ENCODE measurements around the gene PCNX4.

Gene PCNX4

DNA sequence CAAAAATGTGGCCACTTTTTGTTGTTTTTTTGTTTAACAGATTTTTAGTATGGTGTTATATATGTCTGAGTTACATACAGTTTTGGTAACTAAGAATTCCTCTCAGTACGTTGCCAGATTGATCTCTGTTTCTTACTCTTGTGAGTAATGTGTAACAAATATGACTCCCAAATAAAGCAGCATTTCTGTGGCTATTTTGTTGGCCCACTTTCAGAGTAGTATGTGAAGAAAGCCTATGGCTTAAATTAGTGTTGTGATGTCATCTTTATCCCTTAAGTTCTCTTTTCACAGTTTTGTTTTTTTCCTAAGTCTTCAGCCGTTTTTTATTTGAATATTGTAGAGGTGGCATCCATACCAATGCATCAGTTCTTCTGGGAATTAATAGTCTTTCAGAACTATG lies 10.7 kb downstream of the PCNX4 start:
- DNase-seq (ENCODE audit: low read depth): no peak

DNA sequence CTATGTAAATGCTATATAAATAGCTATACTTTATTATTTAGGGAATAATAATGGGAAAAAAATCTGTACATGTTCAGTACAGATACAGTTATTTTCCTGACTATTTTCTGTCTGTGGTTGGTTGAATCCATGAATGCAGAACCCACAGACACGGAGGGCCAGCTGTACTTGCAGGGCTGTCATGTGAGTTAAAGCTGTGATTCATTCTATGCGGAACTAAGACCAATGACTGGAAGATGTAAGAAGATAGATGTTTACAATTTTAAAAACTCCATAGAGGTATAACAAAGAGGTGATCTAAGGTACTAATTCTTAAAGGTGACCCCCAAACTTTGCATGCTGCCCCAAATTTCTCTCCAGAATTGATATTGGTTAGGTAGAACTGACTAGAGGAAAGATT lies 14.6 kb downstream of the PCNX4 start:
- DNase-seq (ENCODE audit: low read depth): no peak

DNA sequence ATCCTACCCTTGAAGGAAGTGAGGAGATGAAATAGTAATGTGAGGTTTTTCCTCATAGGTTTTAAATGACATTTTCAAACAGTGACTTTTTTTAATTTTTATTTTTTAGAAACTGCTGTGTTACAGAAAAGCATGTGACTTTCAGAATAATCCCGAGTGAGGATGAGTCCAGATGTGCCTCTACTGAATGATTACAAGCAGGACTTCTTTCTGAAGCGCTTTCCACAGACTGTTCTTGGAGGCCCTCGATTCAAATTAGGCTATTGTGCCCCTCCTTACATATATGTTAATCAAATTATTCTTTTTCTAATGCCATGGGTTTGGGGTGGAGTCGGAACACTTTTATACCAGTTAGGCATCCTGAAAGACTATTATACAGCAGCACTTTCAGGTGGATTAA lies 15.8 kb downstream of the PCNX4 start:
- no peak for DNase-seq (ENCODE audit: low read depth)

DNA sequence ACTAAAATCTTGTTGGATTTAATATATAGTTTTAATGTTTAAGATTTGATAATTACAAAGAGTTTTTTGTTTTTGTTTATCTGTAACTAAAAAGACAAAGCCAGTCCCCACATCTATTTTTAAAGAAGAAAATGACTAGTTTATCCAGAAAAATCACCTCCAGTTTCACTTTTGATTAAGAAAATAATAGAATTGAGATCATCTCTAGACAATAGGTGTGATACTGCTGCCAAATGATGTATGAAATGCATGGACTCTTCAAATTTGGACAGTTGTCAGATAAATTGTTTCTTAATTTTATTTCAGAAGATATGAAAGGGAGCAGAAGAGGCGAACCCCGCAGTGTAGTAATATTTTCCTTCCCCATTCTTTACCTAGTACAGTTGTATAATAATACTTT lies 20.0 kb downstream of the PCNX4 start:
- no peak for DNase-seq (ENCODE audit: low read depth)

DNA sequence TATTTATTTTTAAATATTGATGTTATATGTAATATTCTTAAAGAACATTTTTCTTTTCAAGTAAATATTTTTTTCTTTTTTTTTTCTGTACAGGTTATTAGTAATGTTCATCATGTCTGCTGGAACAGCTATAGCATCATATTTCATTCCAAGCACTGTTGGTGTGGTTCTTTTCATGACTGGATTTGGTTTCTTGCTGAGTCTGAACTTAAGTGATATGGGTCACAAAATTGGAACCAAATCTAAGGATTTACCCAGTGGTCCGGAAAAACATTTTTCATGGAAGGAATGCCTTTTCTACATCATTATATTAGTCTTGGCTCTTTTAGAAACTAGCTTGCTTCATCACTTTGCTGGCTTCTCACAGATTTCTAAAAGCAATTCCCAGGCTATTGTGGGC lies 23.2 kb downstream of the PCNX4 start:
- no peak for DNase-seq (ENCODE audit: low read depth)

DNA sequence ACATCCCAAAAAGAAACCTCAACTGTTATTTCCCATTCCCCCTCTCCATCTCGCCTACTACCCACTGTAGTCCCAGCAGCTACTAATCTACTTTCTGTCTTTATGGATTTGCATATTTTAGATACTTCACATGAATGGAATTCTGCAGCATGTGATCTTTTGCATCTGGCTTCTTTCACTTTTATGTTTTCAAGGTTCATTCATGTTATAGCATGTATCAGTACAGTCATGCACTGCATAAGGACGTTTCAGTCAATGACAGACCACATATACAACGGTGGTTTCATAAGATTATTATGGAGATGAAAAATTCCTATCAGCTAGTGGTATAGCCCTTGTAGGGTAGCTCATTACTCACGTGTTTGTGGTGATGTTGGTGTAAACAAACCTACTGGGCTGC lies 24.5 kb downstream of the PCNX4 start:
- DNase-seq (ENCODE audit: low read depth): no peak

DNA sequence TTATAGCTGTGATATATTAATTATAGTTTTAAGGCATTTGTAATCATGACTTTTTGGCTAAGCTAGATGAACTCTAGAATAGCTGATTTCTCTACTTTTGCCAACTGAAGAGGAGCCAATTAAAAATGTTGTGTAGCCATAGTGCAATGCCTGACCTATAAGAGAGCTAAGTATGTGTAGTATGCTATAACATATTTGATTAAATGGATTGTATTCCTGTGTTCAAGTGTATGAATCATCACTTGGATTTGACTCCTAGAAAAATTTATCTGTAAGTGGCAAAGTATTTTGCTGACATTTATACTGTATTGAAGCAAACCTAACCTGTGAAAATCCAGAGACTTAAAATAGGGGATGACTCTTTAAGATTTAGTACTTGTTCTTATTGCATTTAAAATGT lies 34.2 kb downstream of the PCNX4 start:
- DNase-seq (ENCODE audit: low read depth): no peak

DNA sequence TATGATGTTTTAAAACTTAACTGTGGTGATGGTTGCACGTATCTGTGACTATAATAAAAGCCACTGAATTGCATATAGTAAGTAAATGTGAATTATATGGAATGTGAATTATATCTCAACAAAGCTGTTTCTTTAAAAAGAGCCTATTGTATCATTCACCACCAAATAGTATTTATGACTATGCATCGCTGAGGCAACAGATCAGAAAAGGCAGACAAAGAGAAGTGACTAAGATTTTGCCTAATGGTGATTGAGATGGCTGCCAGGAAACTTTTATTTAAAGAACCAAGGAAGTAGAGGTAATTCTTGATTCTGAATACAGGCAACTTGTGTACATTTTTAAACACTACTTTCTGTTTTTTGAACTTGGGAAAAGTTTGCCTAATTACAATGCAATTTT lies 41.8 kb downstream of the PCNX4 start:
- no peak for DNase-seq (ENCODE audit: low read depth)

DNA sequence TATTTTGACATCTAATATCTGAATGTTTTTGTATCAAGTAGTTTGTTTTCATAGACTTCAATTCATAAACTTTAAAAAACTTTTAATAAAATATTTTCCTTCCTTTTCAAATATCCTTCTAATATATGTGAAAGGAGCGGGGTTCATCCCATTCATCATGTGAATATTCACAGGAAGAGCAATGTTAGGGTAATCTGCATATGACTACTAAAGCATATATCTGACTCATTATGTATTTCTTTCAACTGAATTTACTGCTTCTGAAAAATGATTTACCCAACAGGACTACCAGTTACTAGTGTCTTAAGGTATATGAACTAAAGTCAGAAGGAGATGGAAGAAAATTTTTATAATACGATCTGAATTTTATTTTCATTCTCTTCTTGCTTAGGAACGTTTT lies 43.0 kb downstream of the PCNX4 start:
- no peak for DNase-seq (ENCODE audit: low read depth)

DNA sequence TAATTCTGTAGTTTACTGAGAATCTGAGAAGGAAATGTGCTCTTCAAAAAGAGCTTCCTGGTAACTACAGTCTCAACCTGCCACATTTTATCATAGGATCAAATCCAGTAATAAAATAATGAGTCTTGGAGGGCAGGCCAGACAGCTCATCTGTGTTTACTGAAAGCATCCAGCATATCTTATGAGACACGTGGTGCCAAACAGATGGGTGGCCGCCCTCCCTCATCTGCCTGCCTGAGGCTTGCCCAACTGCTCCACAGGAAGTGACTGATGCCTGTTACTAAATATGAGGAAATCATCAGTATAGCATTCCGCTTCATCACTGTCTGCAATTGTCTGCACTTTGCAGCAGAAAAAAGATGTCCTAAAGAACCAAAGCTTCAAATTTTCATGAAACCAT lies 60.0 kb downstream of the PCNX4 start:
- peak; percentile 43 for DNase-seq (ENCODE audit: low read depth)

DNA sequence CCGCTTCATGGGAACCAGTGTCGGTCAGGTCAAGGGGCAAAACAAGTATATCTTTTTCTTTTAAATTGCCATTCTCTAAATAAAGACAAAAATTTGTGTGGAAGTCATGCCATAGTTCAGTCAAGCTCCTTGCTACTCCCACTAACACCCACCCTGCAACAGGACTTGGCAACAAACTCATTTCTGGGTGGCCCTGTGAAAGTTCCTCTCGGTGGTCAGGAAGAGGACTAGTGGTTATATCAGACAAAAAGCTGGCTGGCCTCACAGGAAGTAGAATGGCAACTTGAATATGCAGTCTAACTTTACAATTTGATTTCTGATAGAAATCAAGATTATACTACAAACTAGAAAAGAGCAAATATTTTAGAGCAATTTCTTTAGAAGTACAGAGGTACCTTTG lies 62.3 kb downstream of the PCNX4 start:
- no peak for DNase-seq (ENCODE audit: low read depth)

DNA sequence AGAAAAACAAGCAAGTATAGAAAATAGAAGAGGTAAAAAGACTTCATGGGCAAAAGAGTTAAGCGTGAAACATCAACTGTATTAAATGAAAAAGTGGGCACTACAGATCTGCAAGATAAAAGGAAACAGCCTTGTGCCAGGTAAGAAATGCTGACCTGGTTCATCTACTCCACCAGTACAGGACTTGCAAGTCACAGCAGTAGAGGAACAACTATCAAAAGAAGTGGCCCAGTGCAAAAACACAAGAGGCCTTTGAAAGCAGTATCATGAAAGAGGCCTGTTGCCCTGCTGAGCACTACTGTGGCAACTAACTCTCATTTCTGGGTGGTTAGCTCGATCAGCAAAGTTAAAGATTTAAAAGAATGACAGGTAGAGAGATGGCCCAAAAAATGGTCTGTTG lies 62.9 kb downstream of the PCNX4 start:
- no peak for DNase-seq (ENCODE audit: low read depth)

DNA sequence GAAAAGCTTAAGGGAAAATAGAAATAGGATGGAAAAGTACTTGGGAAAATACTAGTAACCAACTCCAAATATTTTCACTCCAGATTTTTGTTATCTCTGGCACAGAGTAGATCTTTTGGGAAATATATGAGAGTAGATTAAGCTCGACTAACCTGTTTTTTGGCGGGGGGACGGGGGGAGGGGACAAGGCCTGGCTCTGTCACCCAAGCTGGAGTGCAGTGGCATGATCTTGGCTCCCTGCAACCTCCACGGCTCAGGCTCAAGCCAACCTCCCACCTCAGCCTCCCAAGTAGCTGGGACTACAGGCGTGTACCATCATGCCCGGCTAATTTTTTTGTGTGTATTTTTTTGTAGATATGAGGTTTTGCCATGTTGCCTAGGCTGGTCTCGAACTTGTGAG lies 68.7 kb downstream of the PCNX4 start:
- no peak for DNase-seq (ENCODE audit: low read depth)

DNA sequence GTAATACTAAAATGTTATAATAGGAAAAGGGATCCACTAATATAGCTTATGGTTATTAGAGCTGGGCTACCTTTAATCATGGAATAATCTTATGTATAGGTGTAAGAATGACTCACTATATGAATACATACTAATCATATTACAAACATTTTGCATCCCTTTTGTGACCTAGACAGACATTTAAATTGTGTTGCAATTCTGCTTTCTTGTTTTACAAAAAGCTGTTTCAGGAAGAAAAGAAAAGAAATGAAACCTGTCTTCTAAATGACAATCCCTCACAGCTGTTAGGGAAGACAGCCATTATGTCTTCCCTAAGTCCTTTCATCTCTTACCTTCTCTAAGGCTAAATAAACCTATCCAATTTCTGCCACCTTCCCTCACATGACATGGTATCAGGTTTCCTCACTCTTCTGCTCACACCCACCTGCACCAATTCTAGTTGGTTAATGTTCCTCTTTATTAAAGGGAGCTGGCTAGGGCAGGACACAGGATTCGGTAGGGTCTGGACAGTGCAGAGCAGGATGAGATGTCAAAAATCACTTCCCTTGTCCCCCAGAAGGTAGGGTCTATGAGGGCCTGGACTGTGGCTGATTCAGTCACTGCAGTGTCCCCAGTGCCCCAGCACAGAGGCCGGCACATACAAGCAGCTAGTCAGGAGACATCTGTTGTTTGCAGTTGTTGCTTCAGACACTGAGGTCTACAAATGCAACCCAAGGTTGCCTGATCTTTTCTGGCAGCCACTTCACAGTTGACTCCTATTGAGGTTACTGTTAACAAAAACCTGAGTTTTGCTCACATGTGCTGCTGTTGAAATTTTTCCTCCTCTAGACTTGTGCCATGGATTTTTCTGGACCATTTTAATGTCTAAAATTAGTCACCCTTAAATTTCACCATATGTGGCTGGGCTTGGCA lies 69.7 kb downstream of the PCNX4 start:
- no peak for DNase-seq (ENCODE audit: low read depth)

DNA sequence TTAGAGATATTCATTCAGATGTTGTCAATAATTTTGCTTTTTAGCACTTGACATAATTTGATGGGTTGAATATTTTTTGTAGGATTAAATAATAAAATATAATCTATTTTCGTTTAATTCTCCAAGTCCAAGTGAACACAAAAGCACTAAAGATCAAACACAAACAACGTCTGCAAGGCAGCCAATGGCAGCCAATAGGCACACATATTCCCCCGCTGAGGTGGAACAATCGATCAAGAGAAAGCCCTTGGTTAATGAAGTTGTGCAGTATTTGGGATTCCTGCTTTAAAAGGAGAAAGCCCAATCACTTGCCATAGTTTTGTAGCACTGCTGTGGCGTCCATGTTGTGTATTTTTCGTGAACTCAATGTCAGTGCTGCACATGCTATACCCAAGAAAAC lies 72.0 kb downstream of the PCNX4 start:
- no peak for DNase-seq (ENCODE audit: low read depth)

DNA sequence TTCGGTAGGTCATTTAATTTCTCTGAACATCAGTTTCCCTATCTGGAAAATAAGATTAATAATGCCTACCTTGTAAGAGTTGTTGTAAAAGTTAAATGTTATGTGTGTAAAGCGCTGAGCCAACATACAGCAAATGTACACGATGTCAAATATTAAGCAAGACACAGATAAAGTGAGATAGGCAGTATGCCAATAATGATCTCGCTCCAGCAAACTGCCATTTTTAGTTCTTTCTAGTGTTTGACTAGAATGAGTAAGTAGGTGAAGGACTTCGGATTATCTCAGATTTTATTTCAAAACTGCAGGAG lies 72.6 kb downstream of the PCNX4 start:
- no peak for DNase-seq (ENCODE audit: low read depth)

DNA sequence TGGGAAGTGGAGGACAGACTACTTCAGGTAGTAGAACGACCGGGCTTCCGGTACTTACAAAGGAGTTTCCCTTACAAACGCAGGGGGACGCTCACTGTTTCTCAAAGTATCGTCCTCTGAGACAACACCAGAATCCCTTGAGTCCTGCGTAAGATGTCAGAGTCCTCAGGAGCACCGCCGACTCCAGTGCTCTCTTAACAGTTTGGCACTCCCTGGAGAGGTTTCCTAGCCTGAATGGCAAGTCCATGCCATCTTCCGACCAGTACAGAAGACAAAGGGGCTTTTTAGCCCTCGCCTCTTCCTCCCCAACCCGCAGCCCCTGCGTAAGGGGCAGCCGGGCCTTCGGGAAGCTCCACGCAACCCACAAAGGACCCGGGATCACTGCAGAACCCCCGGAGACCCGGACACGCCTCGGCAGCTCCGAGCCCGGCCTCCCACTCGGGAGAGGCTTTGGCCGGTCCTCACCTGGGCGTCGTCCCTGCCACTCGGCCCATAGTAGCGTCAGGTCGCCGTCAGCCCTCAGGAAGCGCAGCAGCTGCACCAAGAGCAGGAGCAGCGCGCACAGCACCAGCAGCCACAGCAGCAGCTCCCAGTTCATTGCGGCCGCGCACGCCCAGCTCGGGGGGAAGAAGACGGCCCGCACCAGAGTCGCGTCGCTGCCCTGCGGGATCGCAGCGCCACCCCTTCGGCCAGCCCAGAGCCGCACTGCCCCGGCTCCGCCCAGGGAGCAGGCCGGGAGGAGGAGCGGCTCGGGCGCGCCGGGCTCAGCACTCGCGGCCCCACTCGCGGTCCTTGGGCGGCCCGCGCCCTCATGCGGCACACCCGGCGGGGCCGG lies 73.2 kb downstream of the PCNX4 start, which contains the start of gene DHRS7:
TSS of gene DHRS7 (minus strand) at position 687 of the 835 bp plus-strand sequence. CDS start at position 598, 89 bp downstream.
- peak; percentile 50 for DNase-seq (ENCODE audit: low read depth)

DNA sequence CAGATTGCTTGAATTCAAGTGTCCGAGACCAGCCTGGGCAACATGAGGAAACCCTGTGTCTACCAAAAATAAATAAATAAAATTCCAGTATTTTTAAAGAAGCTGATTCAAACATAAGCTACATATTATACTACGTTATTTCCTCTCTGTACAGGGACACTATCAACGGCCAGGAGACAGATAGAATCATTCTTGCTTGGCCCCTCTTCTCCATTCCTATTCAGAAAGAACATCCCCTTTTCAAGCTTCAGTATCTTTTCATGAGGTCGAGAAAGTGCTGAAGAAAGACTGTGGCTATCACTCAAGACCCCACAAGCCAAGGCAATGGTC lies 73.8 kb downstream of the PCNX4 start:
- DNase-seq (ENCODE audit: low read depth): no peak

DNA sequence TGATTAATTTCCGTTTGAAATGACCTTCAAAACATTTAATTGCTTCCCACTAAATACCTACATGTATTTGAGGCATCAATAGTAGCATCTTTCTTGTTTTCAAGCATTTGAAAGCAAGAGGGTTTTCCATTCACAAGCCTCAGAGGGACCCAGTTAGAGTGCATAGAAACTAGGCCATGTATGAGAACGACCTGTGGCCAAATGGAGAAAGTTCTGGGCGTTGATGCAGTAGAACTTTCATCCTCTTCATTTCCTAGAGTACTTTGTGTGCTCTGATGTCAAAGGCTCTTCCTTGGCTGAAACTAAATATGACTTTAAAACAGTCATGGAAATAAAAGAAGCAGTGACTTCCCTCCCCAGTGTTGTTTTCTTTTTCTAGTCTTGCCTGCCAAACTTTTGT lies 74.4 kb downstream of the PCNX4 start:
- no peak for DNase-seq (ENCODE audit: low read depth)

DNA sequence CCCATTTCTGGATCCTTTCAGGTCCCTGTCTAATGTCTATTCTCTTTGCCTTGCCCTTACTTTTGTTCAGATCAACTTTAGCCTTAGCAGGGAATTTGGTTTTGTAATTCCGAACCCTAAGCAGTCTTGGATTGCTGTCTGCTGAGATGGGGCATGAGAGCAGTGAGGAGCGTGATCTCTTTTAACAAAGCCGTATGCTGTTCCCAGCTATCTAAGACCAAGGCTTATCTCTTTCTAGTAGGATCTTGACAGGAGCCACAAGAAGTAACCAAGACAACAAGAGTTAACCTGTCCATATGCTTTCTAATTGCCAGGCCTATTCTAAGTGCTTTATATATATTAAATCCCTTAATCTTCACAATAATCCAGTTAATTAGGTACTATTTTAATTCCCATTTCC lies 78.0 kb downstream of the PCNX4 start:
- DNase-seq (ENCODE audit: low read depth): no peak

DNA sequence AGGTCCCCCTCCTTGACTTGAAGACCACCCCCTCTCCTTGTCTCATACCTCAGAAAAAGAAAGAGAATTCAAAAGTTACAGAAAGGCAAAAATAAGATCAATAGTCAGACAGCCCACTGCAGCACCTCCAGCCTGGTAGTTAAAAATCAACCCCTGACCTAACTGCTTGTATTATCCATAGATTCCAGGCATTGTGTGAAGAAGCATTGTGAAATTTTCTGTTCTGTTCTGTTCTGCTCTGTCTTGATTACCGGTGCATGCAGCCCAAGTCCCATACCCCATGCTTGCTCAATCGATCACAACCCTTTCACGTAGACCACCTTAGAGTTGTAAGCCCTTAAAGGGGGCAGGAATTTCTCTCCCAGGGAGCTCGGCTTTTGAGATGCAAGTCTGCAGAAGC lies 79.2 kb downstream of the PCNX4 start:
- DNase-seq (ENCODE audit: low read depth): no peak

DNA sequence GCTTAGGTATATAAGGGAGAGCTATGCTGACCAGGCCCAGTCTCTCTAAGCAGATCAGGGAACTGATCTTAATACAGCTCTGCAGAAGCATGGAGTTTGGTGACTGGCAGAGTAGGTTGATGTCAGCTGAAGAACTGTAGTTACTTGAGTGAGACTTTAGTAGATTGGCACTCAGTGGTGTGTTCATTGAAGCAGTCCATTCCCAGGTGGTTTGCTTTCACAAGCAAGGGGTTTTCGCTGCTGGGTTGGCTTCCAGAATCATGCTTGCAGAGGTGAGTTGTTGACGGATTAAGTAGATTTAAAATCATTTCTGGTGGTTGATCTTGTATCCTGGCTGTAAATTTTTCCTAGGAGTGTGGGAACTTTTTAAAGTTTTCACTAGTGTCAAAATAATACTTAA lies 80.0 kb downstream of the PCNX4 start:
- DNase-seq (ENCODE audit: low read depth): no peak
